H1 (cell line): ENCODE measurements around the gene FRMD5. TPM values are rescaled to one million over a fixed set of nuclear protein-coding genes. Genes with fewer than 3 reads are reported as not detected.

Experiments used
- CTCF ChIA-PET: fragments of 300-600 bp; sonication (Branson Sonifier 250); formaldehyde crosslinking; loops from one replicate; lab custom pipeline; 2021; ENCODE audit not compliant: partially characterized antibody; lab: Charles Lee
- POLR2A ChIA-PET: fragments of 300-600 bp; sonication (Branson Sonifier 250); formaldehyde crosslinking; loops from one replicate; lab custom pipeline; 2021; ENCODE audit warnings: inconsistent platforms; ENCODE audit not compliant: partially characterized antibody; lab: Charles Lee
- DNase-seq, 2 experiments: peaks; one replicate each; pipeline versions ENCODE4 v3.0.0 to v3.0.0-alpha.2; 2010 to 2022; ENCODE audit warnings: low spot score in 2 of 2, low read depth in 1 of 2, mixed read lengths in 1 of 2
- FAIRE-seq: peaks from 2 replicates; lab custom pipeline; 2011; peaks lifted over from hg19 to GRCh38; lab: Jason Lieb, UNC
- H2AFZ ChIP-seq: 2 replicates; pipeline ENCODE4 v1.8.1; 2012; ENCODE audit warnings: low read length, inconsistent platforms
- H2AK5ac ChIP-seq: 2 replicates; pipeline ENCODE4 v1.6.1; 2013; ENCODE audit warnings: low read depth, low read length
- H2BK120ac ChIP-seq: replicated peaks from 2 replicates; pipeline ENCODE3; 2013; ENCODE audit warnings: low read depth, low read length, inconsistent platforms
- H2BK12ac ChIP-seq: 2 replicates; pipeline ENCODE4 v1.6.1; 2013; ENCODE audit warnings: low read depth, low read length
- H2BK15ac ChIP-seq: 2 replicates; pipeline ENCODE4 v1.6.1; 2013; ENCODE audit warnings: low read length
- H2BK20ac ChIP-seq: 2 replicates; pipeline ENCODE4 v1.6.1; 2013; ENCODE audit warnings: low read length
- H2BK5ac ChIP-seq: 2 replicates; pipeline ENCODE4 v1.6.1; 2013; ENCODE audit warnings: low read depth, low read length
- H3K14ac ChIP-seq: 2 replicates; pipeline ENCODE4 v1.6.1; 2013; ENCODE audit warnings: inconsistent platforms; ENCODE audit not compliant: insufficient read length
- H3K18ac ChIP-seq: 2 replicates; pipeline ENCODE4 v1.6.1; 2013; ENCODE audit warnings: low read length; ENCODE audit errors: extremely low read depth
- H3K23ac ChIP-seq: 2 replicates; pipeline ENCODE4 v1.6.1; 2013; ENCODE audit warnings: inconsistent platforms; ENCODE audit not compliant: insufficient read length
- H3K23me2 ChIP-seq: 2 replicates; pipeline ENCODE4 v1.6.1; 2013; ENCODE audit warnings: low read depth, low read length
- H3K27ac ChIP-seq: 2 replicates; pipeline ENCODE4 v1.6.1; 2011; ENCODE audit warnings: low read depth, low read length, inconsistent platforms
- H3K27me3 ChIP-seq, 4 experiments: replicated peaks in 1 of 4; 1 replicate in 1 of 4; 2 replicates in 3 of 4; pipeline versions ENCODE4 v1.6.1 to v1.8.1; 2011 to 2013; ENCODE audit warnings: low read length in 3 of 4, mild to moderate bottlenecking in 3 of 4, inconsistent platforms in 2 of 4, mixed read lengths in 2 of 4, moderate library complexity in 1 of 4; ENCODE audit not compliant: control insufficient read depth in 3 of 4, insufficient read depth in 3 of 4; ENCODE audit errors: extremely low read depth in 1 of 4
- H3K36me3 ChIP-seq, 4 experiments: 2 replicates each; pipeline versions ENCODE4 v1.6.1 to v1.8.1; 2011 to 2013; ENCODE audit warnings: mild to moderate bottlenecking in 4 of 4, low read length in 3 of 4, moderate library complexity in 2 of 4, control low read depth in 1 of 4, inconsistent platforms in 1 of 4; ENCODE audit not compliant: insufficient read depth in 4 of 4, control insufficient read depth in 2 of 4
- H3K4ac ChIP-seq: replicated peaks from 2 replicates; pipeline ENCODE3; 2013; ENCODE audit warnings: low read length, low read depth, mixed read lengths, inconsistent platforms; ENCODE audit not compliant: insufficient read length
- H3K4me1 ChIP-seq, 4 experiments: replicated peaks in 1 of 4; 1 replicate in 1 of 4; 2 replicates in 3 of 4; pipeline versions ENCODE4 v1.6.1 to v1.8.1; 2011 to 2013; ENCODE audit warnings: low read length in 3 of 4, inconsistent platforms in 2 of 4, mixed read lengths in 1 of 4; ENCODE audit not compliant: insufficient read depth in 4 of 4, control insufficient read depth in 3 of 4
- H3K4me2 ChIP-seq, 2 experiments: 2 replicates each; pipeline versions ENCODE4 v1.6.1 to v1.8.1; 2011 to 2013; ENCODE audit warnings: low read depth in 2 of 2, low read length in 2 of 2, control low read depth in 1 of 2, inconsistent platforms in 1 of 2, mild to moderate bottlenecking in 1 of 2; ENCODE audit not compliant: insufficient read depth in 1 of 2
- H3K4me3 ChIP-seq, 4 experiments: fragments of 200-600, 300-600 bp in 1 of 4; sonication (generic), shearing (Covaris generic), sonication (Bioruptor Twin) in 1 of 4; 2 replicates each; pipeline versions ENCODE4 v1.5.1 to v1.8.1; 2011 to 2016; ENCODE audit warnings: low read length in 4 of 4, low read depth in 3 of 4, control low read depth in 2 of 4, inconsistent platforms in 2 of 4, mild to moderate bottlenecking in 2 of 4, mixed read lengths in 1 of 4, moderate library complexity in 1 of 4; ENCODE audit not compliant: insufficient read depth in 2 of 4; ENCODE audit errors: extremely low read depth in 1 of 4
- H3K56ac ChIP-seq: replicated peaks from 2 replicates; pipeline ENCODE3; 2013; ENCODE audit warnings: low read depth, mild to moderate bottlenecking, mixed read lengths, low read length, inconsistent platforms; ENCODE audit not compliant: insufficient read length
- H3K79me1 ChIP-seq: 2 replicates; pipeline ENCODE4 v1.6.1; 2013; ENCODE audit warnings: low read depth, low read length, control low read depth
- H3K79me2 ChIP-seq, 2 experiments: 2 replicates each; pipeline versions ENCODE4 v1.6.1 to v1.8.1; 2012 to 2013; ENCODE audit warnings: low read length in 2 of 2, mild to moderate bottlenecking in 2 of 2, inconsistent platforms in 1 of 2; ENCODE audit not compliant: insufficient read depth in 2 of 2, control insufficient read depth in 1 of 2
- H3K9ac ChIP-seq, 4 experiments: replicated peaks in 1 of 4; 1 replicate in 1 of 4; 2 replicates in 3 of 4; pipeline versions ENCODE4 v1.6.1 to v1.8.1; 2011 to 2013; ENCODE audit warnings: low read depth in 3 of 4, low read length in 3 of 4, control low read depth in 2 of 4, mild to moderate bottlenecking in 2 of 4, moderate library complexity in 2 of 4, inconsistent platforms in 1 of 4; ENCODE audit errors: extremely low read depth in 1 of 4
- H3K9me3 ChIP-seq, 2 experiments: 2 replicates each; pipeline versions ENCODE4 v1.6.1 to v1.8.1; 2012 to 2013; ENCODE audit warnings: mild to moderate bottlenecking in 2 of 2, moderate library complexity in 2 of 2, control low read depth in 1 of 2, inconsistent platforms in 1 of 2, low read depth in 1 of 2, low read length in 1 of 2, mixed read lengths in 1 of 2; ENCODE audit not compliant: insufficient read depth in 2 of 2
- H4K20me1 ChIP-seq, 2 experiments: replicated peaks in 1 of 2; 2 replicates each; pipeline versions ENCODE3 to v1.8.1; 2011 to 2013; ENCODE audit warnings: inconsistent platforms in 2 of 2, low read length in 2 of 2, mild to moderate bottlenecking in 1 of 2; ENCODE audit not compliant: insufficient read depth in 2 of 2, control insufficient read depth in 1 of 2
- H4K5ac ChIP-seq: 2 replicates; pipeline ENCODE4 v1.6.1; 2013; ENCODE audit warnings: low read length, low read depth, mixed read lengths, inconsistent platforms; ENCODE audit not compliant: insufficient read length
- H4K8ac ChIP-seq: 2 replicates; pipeline ENCODE4 v1.8.0; 2013; ENCODE audit warnings: mild to moderate bottlenecking, moderate library complexity, low read length, inconsistent platforms; ENCODE audit not compliant: insufficient read depth; ENCODE audit errors: extremely low read depth
- H4K91ac ChIP-seq: replicated peaks from 2 replicates; pipeline ENCODE3; 2013; ENCODE audit warnings: low read length, mixed read lengths, inconsistent platforms; ENCODE audit not compliant: insufficient read length
- CEBPB ChIP-seq: IDR thresholded peaks from 2 replicates; pipeline ENCODE4 v1.6.1; 2012; ENCODE audit warnings: low read depth, low read length
- POLR2AphosphoS5 ChIP-seq: IDR thresholded peaks from 2 replicates; pipeline ENCODE4 v1.6.1; 2011; ENCODE audit warnings: low read depth, low read length
- RBBP5 ChIP-seq: IDR thresholded peaks from 2 replicates; pipeline ENCODE4 v1.7.1; 2012; ENCODE audit warnings: low read depth, mild to moderate bottlenecking, inconsistent platforms, low read length, moderate library complexity, borderline replicate concordance
- SP4 ChIP-seq: IDR thresholded peaks from 2 replicates; pipeline ENCODE4 v1.6.1; 2012; ENCODE audit warnings: low read length, inconsistent platforms
- WGBS, 2 experiments: shearing (Covaris generic) in 1 of 2; methylation state at CpG; one replicate each; pipeline versions ENCODE4 v1.1.6 to v1.1.7; 2013 to 2015; ENCODE audit warnings: low lambda C conversion rate in 2 of 2, mixed read lengths in 2 of 2, inconsistent platforms in 1 of 2, low coverage in 1 of 2, missing lambda C conversion rate in 1 of 2; ENCODE audit not compliant: insufficient replicate concordance in 2 of 2, insufficient coverage in 1 of 2, insufficient read length in 1 of 2; ENCODE audit errors: extremely low coverage in 1 of 2, missing lambda C conversion rate in 1 of 2; 5-methylcytosine and 5-hydroxymethylcytosine counted together
- polyA plus RNA-seq, 7 experiments: library from polyadenylated mRNA; depleted of rRNA in 3 of 7; stranded (reverse) in 5 of 7; unstranded in 2 of 7; fragments of >200 nt in 5 of 7; fragments of 200-250 nt in 2 of 7; gene quantifications; 1 replicate in 5 of 7; 2 replicates in 1 of 7; 4 replicates in 1 of 7; pipeline versions ENCODE4 v1.2.1 to v1.2.3, GENCODE V29; 2011 to 2013; ENCODE audit warnings: missing spikeins in 2 of 7, mixed read lengths in 2 of 7
- total RNA-seq: library from RNA; stranded (reverse); fragmentation: NEBNext Ultra II Directional; extraction: Animal tissue kit (Norgen Biotek cat#: 25700); gene quantifications from 2 replicates; pipeline ENCODE4 v1.2.1, GENCODE V29; 2021

Gene FRMD5
- total and polyA plus RNA-seq, 2 of the 8 experiments (the other 6 are each of a cell fraction or from before 2014, with no cell fraction given), result 10.1 to 12.6 TPM

DNA sequence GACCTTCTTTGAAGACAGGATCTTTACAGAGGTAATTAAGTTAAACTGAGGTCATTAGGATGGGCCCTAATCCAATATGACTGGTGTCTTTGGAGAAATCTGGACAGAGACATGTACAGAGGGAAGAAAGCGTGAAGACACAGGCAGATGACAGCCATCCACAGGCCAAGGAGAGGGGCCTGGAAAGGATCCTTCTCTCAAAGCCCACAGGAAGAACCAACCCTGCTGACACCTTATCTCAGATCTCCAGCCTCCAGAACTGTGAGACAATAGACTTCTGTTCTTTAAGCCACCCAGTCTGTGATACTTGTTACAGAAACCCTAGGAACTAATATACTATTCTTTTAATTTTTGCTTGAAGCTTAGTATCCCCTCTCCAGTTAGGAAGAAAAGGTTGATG, 294.1 kb downstream of the FRMD5 start:
- Histone ChIP-seq H2AK5ac (no peak overlapping the region), H2BK20ac (no peak overlapping the region), H3K18ac (no peak overlapping the region), H3K23me2 (no peaks in the 10 kb centered on the region), H3K4me3 (no peak overlapping the region), H3K36me3 (peaks cover 0 to 2% (median 1%) of the 10 kb centered on the region in 4 experiments; a peak in 1 of 8 replicates), H4K5ac (no peak overlapping the region), H4K8ac (no peak overlapping the region), H3K9me3 (no peaks in the 10 kb centered on the region), H2BK15ac (no peak overlapping the region), H3K79me2 (no peaks in the 10 kb centered on the region), H3K27ac (no peak overlapping the region), H4K91ac (no peak overlapping the region), H3K23ac (no peak overlapping the region), H3K4me1 (peaks cover 0 to 5% (median 2%) of the 10 kb centered on the region in 4 experiments; a peak in 3 of 7 replicates), H3K4ac (no peak overlapping the region), H3K14ac (no peak overlapping the region), H2BK12ac (no peak overlapping the region), H3K56ac (no peak overlapping the region), H3K27me3 (no peaks in the 10 kb centered on the region), H2BK120ac (no peak overlapping the region), H2BK5ac (no peak overlapping the region), H4K20me1 (no peaks in the 10 kb centered on the region), H3K4me2 (no peak overlapping the region), H2AFZ (no peak overlapping the region), H3K9ac (no peak overlapping the region), H3K79me1 (no peaks in the 10 kb centered on the region)
- no peak for DNase-seq
- 93% methylated on average over 1 of the region's 1 CpG; no CpG with 5 or more reads in 1 of the 2 experiments for WGBS, 2 experiments
- CTCF ChIA-PET, result interaction anchor here (1.0 to 6.7 kb wide), 3 partner anchors 29 to 165 kb away, joined by 3 to 62 read pairs (median 5); no protein-coding TSS in a partner anchor
- TF ChIP-seq RBBP5 (no peak), POLR2AphosphoS5 (no peak), CEBPB (no peak), SP4 (no peak)
- no peak for FAIRE-seq
- POLR2A ChIA-PET, result interaction anchor here (1.1 kb wide), 1 partner anchor 324 kb away, joined by 3 read pairs; no protein-coding TSS in a partner anchor
